HG03175 (cell line): ENCODE data around the gene OR5L2.
"Not testable (repeated sequence)": the region's sequence is repeated elsewhere in the genome, so short reads cannot be mapped to it uniquely, and the experiment has no call there.

Experiments
- ATAC-seq: cut with Tn5 transposase; IDR thresholded peaks from one replicate; pipeline ENCODE4 v1.9.1; 2021; ENCODE audit warnings: mild to moderate bottlenecking, moderate library complexity; ENCODE audit not compliant: unreplicated experiment

OR5L2 gene

GRCh38 chr11:55826919-55827318, at the start of gene OR5L2:
Gene OR5L2, plus strand, starts transcription at chr11:55827219. Its CDS starts 0 bp downstream, at chr11:55827219.
- ATAC-seq: no peak

GRCh38 chr11:55791606-55792005, 35.4 kb upstream of the OR5L2 start:
- no peak for ATAC-seq

- ATAC-seq: no peak
Observed at GRCh38 chr11:55793321-55793720, 33.7 kb upstream of the OR5L2 start.

GRCh38 chr11:55795256-55795655, 31.8 kb upstream of the OR5L2 start, which contains the start of gene OR5D14:
Gene OR5D14, plus strand, starts transcription at chr11:55795556. Its CDS starts 0 bp downstream, at chr11:55795556.
- no peak for ATAC-seq

GRCh38 chr11:55806248-55806647, 20.8 kb upstream of the OR5L2 start:
- no peak for ATAC-seq

GRCh38 chr11:55811067-55811466, 16.0 kb upstream of the OR5L2 start, which contains the start of gene OR5L1:
Gene OR5L1, plus strand, starts transcription at chr11:55811367. Its CDS starts 100 bp downstream, at chr11:55811467.
- no peak for ATAC-seq

GRCh38 chr11:55819330-55819729, 7.7 kb upstream of the OR5L2 start, which contains the start of gene OR5D18:
Gene OR5D18, plus strand, starts transcription at chr11:55819630. Its CDS starts 0 bp downstream, at chr11:55819630.
- no peak for ATAC-seq

GRCh38 chr11:55838452-55838851, 11.4 kb downstream of the OR5L2 start, which contains the start of gene OR5D16:
Gene OR5D16, plus strand, starts transcription at chr11:55838752. Its CDS starts 0 bp downstream, at chr11:55838752.
- no peak for ATAC-seq

- no peak for ATAC-seq
Observed at GRCh38 chr11:55847453-55847852, 20.4 kb downstream of the OR5L2 start.

GRCh38 chr11:55849037-55849436, 22.0 kb downstream of the OR5L2 start:
- ATAC-seq: no peak

- ATAC-seq: no peak
Observed at GRCh38 chr11:55852141-55852540, 25.1 kb downstream of the OR5L2 start.

- no peak for ATAC-seq
Observed at GRCh38 chr11:55854704-55855103, 27.7 kb downstream of the OR5L2 start.

GRCh38 chr11:55867354-55867753, 40.3 kb downstream of the OR5L2 start:
- ATAC-seq: not testable (repeated sequence)

GRCh38 chr11:55872731-55873130, 45.7 kb downstream of the OR5L2 start:
- ATAC-seq: not testable (repeated sequence)

GRCh38 chr11:55873146-55873545, 46.1 kb downstream of the OR5L2 start:
- ATAC-seq: not testable (repeated sequence)
